ENCODE measurements around the gene POU6F1.
"Not testable (repeated sequence)": the region's sequence is repeated elsewhere in the genome, so short reads cannot be mapped to it uniquely, and the experiment has no call there.

The POU6F1 gene

GRCh38 chr12:51227962-51228361 lies 10.1 kb upstream of the POU6F1 start:
- FAIRE-seq (no peak), DNase-seq (ENCODE audit: low spot score) (no peak)

- not testable (repeated sequence) for DNase-seq (ENCODE audit: low spot score); FAIRE-seq
Measured at GRCh38 chr12:51227112-51227511, 9.2 kb upstream of the POU6F1 start.

- FAIRE-seq (no peak), DNase-seq (ENCODE audit: low spot score) (no peak)
Measured at GRCh38 chr12:51225771-51226170, 7.9 kb upstream of the POU6F1 start.

- no peak for DNase-seq (ENCODE audit: low spot score)
- no peak for FAIRE-seq
Measured at GRCh38 chr12:51225234-51225633, 7.4 kb upstream of the POU6F1 start.

- DNase-seq (ENCODE audit: low spot score): no peak
- FAIRE-seq: no peak
Measured at GRCh38 chr12:51224625-51225024, 6.8 kb upstream of the POU6F1 start.

- FAIRE-seq: no peak
- no peak for DNase-seq (ENCODE audit: low spot score)
Measured at GRCh38 chr12:51222461-51222860, 4.6 kb upstream of the POU6F1 start.

GRCh38 chr12:51219857-51220256 lies 2.0 kb upstream of the POU6F1 start:
- not testable (repeated sequence) for DNase-seq (ENCODE audit: low spot score)
- peak; percentile 96 for FAIRE-seq

- FAIRE-seq (no peak), DNase-seq (ENCODE audit: low spot score) (no peak)
Measured at GRCh38 chr12:51219322-51219721, 1.5 kb upstream of the POU6F1 start.

GRCh38 chr12:51218607-51219161 lies 822 bp upstream of the POU6F1 start:
- no peak for FAIRE-seq
- no peak for DNase-seq (ENCODE audit: low spot score)

GRCh38 chr12:51217133-51217967 lies 512 bp downstream of the POU6F1 start:
- no peak for FAIRE-seq
- peak; percentile 72 for DNase-seq (ENCODE audit: low spot score)

GRCh38 chr12:51216642-51217041 lies 1.2 kb downstream of the POU6F1 start:
- DNase-seq (ENCODE audit: low spot score) (no peak), FAIRE-seq (no peak)

GRCh38 chr12:51214895-51215294 lies 3.0 kb downstream of the POU6F1 start:
- FAIRE-seq: no peak
- DNase-seq (ENCODE audit: low spot score): no peak

GRCh38 chr12:51210690-51211395 lies 7.0 kb downstream of the POU6F1 start:
- FAIRE-seq (no peak), DNase-seq (ENCODE audit: low spot score) (no peak)

GRCh38 chr12:51209259-51209658 lies 8.6 kb downstream of the POU6F1 start:
- DNase-seq (ENCODE audit: low spot score) (no peak), FAIRE-seq (no peak)

GRCh38 chr12:51208016-51208660 lies 9.7 kb downstream of the POU6F1 start:
- no peak for DNase-seq (ENCODE audit: low spot score)
- no peak for FAIRE-seq

- DNase-seq (ENCODE audit: low spot score): no peak
- peak; percentile 61 for FAIRE-seq
Measured at GRCh38 chr12:51205350-51205749, 12.5 kb downstream of the POU6F1 start.

- FAIRE-seq (no peak), DNase-seq (ENCODE audit: low spot score) (no peak)
Measured at GRCh38 chr12:51202718-51203117, 15.1 kb downstream of the POU6F1 start.

- DNase-seq (ENCODE audit: low spot score) (no peak), FAIRE-seq (no peak)
Measured at GRCh38 chr12:51200806-51201205, 17.1 kb downstream of the POU6F1 start.

GRCh38 chr12:51200156-51200555 lies 17.7 kb downstream of the POU6F1 start:
- FAIRE-seq (no peak), DNase-seq (ENCODE audit: low spot score) (no peak)

GRCh38 chr12:51199366-51199945 lies 18.4 kb downstream of the POU6F1 start:
- FAIRE-seq (no peak), DNase-seq (ENCODE audit: low spot score) (no peak)

GRCh38 chr12:51198568-51199365 lies 19.1 kb downstream of the POU6F1 start:
- FAIRE-seq: no peak
- DNase-seq (ENCODE audit: low spot score): no peak

Measured in urothelium cell line (cell line).